NOMO-1 treated with dmso at 0.1 percent for 144 hours (cell line): Measurements from ENCODE around the gene PYROXD2.

ENCODE experiments used
- DNase-seq: peaks from one replicate; lab custom pipeline; 2025; ENCODE audit not compliant: unreplicated experiment; lab: John Stamatoyannopoulos, UW

Gene PYROXD2

DNA sequence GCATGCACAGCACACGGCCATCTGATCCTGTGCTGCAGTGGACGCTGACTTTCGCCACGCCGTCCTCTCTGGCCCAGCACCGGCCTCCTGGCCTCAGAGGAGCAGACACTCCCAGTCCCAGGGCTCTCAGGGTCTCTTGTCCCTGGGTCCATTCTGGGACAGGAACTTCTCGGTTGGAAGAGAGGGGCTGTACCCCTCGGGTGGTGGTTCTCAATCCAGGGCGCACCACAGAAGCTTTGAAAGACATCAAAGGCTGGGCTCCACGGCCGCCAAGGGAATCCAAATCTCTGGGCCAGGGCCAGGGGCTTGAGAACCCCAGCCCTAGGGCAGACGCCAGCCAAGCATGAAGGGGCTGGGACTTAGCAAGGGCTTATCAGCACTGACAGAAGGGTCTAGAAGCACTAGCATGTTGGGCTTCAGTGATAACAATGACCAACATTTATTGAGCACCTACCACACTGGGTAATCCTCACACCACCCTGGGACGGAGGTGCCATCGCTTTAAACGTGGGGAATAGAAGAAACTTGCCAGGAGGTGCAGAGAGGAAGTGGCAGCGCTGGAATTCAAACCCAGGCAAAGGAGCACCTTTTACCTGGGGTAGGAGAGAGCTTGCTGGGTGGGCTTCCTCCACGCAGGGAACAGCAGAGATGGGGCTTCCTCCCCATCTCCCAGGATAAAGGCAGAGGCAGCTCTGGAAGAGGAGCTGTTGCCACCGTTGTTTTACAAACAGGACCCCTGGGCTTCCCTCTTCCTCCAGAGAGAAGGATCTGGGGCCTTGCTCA, 1.8 kb upstream of the PYROXD2 start:
- DNase-seq, result no peak

DNA sequence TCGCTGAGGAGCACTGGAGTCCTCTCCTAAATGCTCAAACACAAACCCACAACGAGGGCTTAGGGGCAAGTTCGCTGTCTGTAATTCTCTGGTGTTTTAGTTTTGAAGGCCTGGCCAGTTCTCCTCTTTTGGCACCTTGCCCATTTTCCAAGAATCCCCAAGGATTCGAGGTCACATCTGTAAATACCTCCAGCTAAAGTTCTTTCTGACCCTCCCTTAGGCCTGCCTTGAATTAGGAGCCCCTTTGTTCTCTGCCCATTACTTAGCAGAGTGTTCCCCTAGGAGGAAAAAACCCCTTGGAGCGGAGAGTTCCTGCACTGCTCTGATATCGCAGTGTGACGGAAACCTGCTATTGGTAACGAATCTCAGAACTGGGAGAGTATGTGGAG, 743 bp upstream of the PYROXD2 start:
- no peak for DNase-seq

DNA sequence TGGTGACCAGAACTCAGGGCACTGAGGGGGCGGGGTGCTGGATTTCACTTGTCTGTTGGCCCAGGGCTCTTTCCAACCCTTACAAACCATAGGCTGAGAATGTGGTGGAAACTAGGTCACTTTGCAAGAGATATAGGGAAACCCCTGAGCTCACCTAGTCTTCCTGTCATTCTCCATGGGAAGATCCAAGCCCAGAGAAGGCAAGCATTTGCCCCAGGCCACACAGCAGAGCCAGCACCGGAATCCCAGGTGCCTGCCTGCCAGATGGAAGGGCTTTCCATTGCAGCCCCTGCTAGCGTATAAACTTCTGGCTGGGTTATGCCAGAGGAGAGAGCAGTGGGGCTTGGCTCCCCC, 427 bp downstream of the PYROXD2 start:
- DNase-seq, result no peak

DNA sequence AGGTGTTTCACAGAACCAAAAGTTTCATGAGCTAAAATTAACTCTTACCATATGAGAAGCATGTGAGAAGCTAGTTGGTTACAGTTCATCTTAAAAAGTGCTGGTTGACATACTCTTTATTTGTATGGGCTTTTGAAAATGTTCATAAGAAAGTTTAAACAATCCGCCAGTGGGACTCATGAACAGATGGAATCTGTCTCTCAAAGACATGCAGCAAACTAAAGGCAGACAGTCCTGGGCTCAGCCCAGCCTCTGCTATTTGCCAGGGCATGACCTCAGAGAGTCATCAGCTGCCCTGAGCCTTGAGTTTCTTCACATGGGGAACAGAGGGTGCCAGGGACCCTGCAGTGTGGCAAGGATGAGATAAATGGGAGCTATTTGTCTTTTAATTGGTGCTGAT, 3.2 kb downstream of the PYROXD2 start:
- DNase-seq, result no peak

DNA sequence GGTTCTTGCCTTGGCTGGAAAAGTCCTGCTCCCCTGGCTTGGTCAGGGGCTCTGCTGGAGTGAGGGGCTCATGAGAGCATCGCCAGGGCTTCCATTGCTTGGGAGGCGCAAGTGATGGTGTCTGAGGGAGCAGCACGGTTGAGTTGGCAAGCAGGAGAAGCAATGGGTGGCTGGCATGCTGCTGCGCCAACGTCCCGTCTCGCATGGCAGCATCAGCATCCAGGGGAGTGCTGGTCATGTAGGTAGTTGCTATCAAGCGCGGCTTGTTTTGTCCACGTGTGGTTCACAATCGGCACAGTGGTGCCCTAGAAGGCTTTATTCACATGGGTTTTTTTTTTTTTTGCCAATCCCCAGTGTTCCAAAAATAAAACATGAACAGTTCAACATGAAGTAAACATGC, 3.8 kb downstream of the PYROXD2 start:
- no peak for DNase-seq

DNA sequence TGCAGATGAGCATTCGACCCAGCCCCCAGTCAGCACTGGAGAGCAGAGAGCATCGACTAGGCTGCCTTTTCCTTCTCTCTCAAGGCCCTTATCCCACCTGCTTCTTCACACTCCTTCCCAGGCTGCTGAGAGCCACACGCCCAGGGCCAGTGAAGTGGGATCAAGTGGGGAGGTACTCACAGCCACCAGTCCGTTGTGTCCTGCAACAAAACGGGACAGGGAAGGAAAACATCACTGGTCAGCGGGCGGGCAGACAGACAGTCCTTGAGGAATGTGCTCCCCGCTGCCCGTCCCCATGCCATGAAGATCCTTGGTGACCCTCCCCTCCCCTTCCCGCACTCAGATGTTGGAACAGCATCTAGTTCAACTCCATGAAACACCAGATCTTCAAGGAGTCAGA, 4.2 kb downstream of the PYROXD2 start:
- no peak for DNase-seq

DNA sequence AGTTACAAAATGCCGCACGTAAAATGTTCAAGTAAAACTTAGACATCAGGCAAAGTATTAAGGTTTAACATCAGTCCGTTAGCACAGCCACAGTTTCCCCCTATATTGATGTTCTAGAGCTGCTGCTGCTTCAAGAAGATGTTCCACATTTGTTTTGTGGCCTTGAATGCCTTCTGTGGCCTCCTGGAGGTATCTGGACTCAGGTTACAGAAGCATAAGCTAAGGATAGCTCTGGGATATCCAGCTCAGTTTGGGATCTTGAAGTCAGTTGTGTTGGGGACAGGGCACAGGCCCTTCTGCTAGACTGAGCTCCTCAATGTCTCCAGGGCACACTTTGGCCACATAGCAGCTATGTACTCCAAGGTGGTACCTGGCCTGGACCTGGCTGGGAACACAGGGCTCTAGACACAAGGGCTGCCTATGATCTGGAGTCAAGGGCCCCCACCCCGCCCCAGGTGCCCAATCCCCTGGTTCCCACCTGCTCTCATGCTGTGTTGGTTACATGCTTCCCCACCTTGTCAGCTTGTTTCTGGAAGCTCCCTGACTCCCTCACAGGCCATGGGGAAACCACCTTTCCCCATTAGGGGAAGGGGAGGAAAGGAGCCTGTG, 4.7 kb downstream of the PYROXD2 start:
- no peak for DNase-seq

DNA sequence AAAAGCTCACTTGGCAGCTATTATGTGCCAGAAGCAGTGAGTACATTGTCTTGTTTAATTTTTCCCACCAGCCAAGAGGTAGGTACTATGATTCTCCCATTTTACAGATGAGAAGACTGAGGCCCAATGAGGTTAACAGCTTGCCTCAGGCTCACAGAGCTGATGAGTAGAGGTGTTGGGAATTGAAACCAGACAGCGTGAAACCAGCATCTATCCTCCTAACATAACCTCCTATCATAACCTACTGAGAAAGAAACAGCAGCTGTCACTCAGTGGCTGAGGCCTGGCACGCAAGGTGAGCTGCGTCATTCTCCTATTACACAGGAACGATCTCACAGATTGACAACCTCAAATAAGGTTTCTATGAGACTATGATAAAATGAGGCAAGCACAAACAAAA, 6.2 kb downstream of the PYROXD2 start:
- DNase-seq, result no peak

DNA sequence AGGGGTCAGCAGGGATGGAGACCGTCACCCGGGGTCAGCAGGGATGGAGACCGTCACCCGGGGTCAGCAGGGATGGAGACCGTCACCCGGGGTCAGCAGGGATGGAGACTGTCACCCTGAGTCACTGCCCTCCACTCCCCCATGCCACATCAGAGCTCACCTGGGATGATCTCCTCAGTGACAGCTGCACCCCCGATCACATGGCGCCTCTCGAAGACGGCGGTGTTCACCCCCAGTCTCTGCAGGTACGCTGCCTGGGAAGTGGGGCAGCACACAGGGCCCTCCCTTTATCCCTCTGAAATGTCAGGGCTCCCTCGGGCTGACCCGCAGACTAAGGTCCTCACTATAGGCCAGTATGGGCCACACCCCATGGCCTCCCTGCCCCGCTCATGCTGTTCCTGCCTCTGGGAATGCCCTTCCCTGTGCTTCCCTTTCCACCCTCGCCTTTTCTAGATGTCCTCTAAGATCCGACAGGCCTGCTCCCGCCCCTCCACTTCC, 7.2 kb downstream of the PYROXD2 start:
- DNase-seq, result no peak

DNA sequence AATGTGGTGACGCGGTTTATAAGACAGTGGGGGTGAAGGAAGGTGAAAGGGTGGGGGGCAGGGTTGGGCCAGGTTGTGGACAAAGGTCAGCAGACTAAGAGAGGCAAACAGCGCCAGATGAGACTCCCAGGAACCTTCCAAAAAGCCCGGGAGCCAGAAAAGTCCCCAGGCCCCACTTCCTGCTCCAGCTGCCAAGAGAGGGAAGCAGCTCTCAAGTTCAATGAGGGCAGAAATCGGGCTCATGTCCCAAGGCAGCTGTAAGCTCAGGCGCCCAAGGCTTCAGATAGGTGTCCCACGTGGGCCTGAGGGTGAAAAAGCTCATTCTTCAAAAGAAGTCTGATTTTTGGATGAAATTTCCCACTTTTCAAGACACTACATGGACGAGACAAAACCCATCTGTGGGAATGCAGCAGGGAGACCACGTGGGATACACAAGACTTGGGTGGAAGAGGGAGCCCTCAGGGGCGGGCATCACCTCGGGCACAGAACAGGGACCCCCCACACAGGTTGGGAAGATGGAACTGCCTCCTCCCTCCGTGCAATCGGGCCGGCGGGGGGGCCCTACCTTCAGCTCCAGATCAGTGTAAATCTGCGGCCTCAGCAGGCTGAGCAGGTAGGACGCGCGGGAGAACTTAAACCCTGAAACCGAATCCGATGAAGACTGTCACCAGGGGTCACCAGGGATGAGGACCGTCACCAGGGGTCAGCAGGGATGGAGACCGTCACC, 7.8 kb downstream of the PYROXD2 start:
- no peak for DNase-seq

DNA sequence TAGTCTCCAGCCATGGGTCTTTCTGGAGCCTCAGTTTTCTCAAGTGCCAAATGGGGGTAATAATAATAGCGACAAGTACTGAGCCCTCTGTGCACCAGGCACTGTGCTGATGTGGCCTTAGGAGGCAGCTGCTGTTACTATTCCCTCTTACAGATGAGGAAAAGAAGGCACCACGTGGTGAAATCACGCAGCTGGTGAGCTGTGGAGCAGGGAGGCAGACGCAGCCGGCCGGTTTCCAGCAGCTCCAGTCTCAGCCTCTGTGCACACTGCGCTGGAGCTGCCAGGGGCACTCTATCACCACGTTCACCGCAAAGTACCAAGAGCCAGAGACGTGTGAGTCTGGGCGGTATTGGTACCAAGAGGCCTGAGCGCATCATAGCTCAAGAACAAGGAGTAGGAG, 9.6 kb downstream of the PYROXD2 start:
- no peak for DNase-seq

DNA sequence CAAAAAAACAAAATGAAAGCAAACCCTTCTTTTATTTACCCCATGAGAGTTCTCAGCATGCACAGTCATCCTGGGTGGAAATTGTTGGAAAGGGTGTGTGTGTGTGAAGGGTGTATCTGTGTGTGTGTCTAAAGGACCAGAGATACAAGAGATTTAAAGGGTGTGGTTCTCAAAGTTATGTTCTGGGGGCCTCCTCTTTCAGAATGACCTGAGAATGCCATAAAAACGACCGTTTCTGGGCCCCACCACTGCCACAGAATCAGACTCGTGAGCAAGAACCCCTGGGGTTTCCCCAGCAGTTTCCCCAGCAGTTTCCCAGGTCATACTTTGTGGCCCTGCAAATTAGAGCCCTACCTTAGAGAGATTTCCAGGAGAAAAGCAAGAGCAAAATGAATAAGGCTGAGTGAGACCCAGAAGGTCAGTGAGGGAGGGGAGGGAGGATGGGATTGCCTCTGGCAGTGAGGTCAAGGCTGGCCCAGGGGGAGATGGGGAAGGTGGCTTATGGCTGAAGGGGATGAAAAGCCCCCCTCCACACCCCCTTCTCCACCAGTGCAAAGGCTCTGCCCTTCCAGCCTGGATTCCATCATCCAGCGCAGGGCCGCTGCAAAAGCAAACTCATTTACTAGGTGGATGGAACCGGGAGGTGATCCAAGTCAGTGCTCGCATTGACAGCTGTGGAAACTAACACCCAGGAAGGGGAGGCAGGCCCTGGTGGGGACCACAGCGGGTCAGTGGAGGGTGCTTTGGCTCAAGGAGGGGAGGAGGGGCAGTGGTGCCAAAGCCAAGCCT, 10.2 kb downstream of the PYROXD2 start:
- no peak for DNase-seq

DNA sequence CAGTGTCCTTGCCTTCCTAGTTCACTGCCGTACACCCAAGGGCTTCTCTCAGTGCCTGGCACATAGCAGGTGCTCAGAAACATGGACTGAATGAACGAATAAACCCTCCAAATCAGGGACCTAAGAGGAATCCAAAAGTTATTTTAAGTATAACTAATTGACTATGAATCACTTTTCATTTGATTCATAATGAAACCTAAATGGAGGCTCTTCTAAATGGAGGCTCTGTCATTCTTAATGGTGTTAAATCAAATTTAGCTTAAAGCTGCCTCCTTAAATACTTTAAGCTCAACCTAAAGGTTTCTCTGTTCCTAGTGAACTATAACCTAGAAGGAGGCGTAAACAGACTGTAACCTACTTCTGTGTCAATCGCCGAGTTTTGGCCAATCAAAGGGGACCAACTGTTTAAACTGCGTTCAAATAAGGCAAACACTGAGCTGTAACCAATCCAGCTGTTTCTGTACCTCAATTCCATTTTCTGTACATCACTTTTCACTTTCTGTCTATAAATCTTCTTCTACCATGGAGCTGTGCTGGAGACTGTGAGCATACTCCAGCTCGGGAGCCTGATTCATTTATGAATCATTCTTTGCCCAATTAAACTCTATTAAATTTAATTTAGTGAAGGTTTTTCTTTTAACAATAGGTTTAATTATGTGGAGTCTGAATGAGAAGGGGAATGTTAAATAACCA, 11.0 kb downstream of the PYROXD2 start:
- no peak for DNase-seq

DNA sequence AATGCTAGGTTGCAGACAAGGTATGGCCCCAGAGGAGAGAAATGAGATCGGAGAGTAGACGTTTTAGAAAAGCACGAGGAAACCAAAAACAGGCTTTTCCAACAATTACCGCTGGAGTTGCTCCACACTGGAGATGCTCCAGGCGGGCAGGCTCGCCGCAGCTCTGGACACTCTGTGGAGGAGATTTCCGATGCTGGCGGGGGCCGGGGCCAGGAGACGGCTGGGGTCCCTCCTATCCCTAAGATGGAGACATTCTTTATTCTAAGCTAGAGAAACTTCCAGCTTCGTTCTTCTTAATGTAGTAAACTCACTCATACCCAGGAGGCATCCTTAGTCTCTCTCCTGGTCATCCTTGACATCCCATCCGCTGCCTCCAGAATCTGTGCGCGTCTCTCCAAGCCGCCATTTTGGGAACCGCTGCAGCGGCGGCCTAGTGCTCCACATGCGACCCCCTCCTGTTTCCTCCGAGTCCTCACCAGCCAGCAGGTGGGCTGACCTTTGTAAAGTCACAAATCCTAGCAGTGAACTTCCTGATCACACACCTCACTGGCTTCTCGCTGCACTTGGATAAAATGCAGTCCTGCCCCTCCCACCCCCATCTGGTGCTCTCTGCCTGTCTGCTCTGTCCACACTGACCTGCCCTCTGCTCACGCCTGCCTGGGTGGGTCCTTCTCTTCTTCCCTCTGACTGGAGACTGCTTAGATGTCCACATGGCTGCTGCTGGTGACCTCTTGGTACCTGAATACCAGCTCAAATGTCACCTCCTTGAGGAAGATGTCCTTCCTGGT, 11.9 kb downstream of the PYROXD2 start:
- no peak for DNase-seq

DNA sequence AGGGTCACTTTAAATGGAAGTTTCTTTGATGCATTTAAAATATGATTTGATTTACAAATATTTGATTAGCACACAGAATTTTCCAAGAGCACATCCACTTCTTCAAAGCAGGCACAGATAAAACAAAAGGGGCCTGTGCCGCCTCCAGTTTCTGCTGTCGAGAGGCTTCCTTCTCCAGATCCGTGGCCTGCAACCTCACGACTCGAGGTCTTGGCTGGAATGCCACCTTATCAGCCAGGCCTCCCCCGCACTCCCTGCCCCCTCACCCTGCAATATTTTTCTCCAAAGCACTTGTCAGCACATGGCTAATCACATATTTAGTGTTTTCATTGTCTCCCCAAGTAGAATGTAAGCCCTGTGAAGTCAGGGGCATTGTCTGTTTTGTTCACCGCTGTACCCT, 12.5 kb downstream of the PYROXD2 start:
- DNase-seq, result no peak

DNA sequence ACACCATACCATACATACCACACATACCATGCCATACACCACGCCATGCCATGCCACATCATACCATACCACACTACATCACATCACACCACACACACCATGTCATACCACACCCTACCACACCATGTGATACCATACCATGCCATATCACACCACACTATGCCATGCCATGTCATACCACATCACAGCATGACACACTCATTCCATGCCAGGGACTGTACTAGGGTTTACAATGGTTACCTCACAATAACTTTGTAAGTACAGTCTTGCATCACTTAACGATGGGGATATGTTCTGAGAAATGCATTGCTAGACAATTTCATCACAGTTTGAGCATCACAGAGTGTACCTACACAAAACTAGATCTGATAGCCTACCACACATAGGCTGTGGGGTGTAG, 14.5 kb downstream of the PYROXD2 start:
- no peak for DNase-seq

DNA sequence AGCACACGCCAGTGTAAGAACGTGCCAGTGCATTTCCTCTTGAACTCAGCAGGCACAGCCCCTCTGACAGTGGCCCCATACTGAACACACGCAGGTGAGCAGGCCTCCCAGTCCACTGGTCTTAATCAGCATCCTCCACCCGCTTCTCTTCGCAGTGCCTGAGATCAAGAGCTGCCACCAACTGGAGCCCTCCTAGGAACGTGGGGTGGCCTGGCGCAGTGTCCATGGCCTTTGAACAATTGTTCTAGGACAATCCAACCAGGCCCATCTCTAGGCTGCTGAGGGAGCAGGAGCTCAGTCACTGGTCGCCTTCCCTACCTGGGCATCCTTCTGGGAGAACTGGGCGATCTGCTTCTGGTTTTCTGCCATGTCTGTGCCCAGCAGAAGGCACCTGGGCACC, 15.2 kb downstream of the PYROXD2 start:
- DNase-seq, result no peak

DNA sequence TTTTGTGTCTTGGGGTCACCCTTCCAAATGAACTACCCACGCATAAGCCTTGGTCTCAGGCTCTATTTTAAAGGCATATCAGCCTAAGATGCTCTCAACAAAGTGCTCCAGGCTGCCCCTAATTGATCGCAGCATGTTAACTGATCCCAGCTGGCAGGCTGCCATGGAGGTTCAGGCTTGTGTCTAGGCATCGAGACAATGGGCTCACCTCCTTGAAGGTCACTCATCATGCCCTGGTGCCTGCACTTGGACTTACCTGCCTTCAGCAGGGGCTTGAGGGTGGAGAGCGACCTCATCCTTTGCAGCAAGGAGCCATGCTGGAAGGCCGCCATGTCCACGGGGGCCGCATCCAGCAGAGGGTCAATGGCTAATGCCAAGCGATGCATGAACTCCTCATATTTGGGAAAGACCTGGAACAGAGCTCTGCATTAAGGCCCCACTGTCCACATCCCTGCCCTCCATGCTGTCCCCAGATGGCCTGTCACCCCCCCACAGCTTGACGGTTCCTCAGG, 17.8 kb downstream of the PYROXD2 start:
- DNase-seq, result no peak

DNA sequence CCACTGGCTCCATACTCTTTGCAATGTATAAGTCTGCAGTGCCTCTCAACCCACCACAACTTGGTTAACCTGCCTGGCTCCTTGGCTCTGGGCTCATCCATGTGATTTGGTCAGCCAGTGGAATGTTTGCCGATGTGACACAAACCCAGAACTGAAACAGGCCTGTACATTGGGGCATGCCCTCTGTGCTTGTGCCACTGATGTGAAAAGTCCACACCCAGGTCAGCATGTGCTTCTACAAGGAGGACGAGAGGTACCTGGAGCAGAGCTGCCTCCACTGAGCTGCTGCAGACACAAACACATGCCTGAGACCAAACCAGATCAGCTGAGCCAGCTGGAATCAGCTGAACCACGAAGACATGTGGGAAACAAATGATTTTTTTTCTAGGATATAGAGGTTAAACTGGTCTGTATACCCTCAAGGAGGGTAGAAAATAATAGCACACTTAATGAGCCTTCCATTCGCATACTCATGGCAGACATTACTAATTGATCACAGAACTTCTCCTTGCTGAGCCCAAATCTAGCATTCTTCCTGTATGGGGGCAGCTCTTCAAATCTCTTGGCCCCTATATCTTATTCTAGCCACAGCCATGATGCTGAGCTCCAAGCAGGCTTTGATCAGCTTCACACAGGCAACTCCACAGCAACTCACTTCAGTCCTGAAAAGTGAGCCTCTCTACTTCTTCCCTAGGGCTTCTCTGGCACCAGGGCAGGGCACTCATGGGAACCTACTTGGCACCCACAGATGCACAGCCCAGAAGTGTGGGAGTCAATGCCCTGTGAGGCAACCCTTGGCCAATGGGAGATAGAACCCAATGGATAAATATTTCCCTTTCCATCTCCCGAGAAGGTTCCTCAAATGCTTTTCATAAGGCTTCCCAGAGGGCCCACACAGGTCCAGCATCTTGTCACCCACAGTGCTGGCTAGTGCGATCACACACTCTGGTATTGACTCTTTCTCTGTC, 18.6 kb downstream of the PYROXD2 start:
- no peak for DNase-seq
